ENCODE data around the gene UNC79.

Gene UNC79

DNA sequence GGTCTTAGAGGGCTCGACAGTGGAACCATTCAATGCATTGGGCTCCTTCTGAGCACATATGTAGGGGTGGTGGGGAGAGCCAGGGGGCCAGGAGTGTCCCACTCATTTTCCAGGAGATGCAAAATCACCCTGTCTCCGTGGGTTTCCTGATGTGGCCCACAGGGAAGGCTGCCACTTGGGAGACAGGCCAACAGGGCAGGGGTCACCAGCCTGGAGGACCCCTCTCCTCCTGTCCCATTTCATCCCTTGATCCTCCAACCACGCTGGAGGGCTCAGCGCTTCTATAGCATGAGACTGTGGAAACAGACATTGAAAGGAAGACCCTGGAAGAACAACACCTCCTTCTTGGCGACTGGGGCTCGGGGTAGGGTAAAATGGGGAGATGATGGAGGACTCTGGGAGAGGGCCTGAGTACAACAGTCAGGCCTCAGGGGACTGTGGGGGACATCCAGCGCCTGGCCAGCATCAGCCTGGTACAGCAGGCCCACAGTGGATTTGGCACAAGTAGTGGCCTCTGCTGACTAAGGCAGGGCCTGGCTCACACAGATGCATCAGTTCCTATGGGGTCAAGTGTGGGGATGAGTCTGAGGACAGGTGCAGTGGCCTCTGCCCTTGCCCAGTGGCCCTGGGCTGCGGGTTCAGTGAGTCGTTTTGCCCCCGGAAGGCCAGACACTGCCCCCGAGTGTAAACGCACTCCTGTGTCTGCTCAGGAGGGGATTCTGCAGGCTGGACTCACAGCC is 289.5 kb downstream of the UNC79 start:
- DNase-seq (ENCODE audit: low read depth in 1 of 2, low spot score in 1 of 2), result no peak
- Histone ChIP-seq H3K27me3 (ENCODE audit: insufficient read depth, poor library complexity, severe bottlenecking) (peaks cover 3% of the 10 kb centered on the region), H3K4me3 (replicated peaks; ENCODE audit: insufficient read depth, low read length) (no peak overlapping the region), H3K27ac (replicated peaks) (no peak overlapping the region)
- TF ChIP-seq, protein P1, sequence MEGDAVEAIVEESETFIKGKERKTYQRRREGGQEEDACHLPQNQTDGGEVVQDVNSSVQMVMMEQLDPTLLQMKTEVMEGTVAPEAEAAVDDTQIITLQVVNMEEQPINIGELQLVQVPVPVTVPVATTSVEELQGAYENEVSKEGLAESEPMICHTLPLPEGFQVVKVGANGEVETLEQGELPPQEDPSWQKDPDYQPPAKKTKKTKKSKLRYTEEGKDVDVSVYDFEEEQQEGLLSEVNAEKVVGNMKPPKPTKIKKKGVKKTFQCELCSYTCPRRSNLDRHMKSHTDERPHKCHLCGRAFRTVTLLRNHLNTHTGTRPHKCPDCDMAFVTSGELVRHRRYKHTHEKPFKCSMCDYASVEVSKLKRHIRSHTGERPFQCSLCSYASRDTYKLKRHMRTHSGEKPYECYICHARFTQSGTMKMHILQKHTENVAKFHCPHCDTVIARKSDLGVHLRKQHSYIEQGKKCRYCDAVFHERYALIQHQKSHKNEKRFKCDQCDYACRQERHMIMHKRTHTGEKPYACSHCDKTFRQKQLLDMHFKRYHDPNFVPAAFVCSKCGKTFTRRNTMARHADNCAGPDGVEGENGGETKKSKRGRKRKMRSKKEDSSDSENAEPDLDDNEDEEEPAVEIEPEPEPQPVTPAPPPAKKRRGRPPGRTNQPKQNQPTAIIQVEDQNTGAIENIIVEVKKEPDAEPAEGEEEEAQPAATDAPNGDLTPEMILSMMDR (IDR thresholded peaks at IDR 0.05; ENCODE audit: insufficient read depth, low read length), result no peak
- TF ChIP-seq, protein P2, sequence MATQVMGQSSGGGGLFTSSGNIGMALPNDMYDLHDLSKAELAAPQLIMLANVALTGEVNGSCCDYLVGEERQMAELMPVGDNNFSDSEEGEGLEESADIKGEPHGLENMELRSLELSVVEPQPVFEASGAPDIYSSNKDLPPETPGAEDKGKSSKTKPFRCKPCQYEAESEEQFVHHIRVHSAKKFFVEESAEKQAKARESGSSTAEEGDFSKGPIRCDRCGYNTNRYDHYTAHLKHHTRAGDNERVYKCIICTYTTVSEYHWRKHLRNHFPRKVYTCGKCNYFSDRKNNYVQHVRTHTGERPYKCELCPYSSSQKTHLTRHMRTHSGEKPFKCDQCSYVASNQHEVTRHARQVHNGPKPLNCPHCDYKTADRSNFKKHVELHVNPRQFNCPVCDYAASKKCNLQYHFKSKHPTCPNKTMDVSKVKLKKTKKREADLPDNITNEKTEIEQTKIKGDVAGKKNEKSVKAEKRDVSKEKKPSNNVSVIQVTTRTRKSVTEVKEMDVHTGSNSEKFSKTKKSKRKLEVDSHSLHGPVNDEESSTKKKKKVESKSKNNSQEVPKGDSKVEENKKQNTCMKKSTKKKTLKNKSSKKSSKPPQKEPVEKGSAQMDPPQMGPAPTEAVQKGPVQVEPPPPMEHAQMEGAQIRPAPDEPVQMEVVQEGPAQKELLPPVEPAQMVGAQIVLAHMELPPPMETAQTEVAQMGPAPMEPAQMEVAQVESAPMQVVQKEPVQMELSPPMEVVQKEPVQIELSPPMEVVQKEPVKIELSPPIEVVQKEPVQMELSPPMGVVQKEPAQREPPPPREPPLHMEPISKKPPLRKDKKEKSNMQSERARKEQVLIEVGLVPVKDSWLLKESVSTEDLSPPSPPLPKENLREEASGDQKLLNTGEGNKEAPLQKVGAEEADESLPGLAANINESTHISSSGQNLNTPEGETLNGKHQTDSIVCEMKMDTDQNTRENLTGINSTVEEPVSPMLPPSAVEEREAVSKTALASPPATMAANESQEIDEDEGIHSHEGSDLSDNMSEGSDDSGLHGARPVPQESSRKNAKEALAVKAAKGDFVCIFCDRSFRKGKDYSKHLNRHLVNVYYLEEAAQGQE (IDR thresholded peaks at IDR 0.05; ENCODE audit: insufficient replicate concordance, low read depth), result no peak
- no peak for TF ChIP-seq POLR2AphosphoS5 (IDR thresholded peaks at IDR 0.05; ENCODE audit: low read depth)
- TF ChIP-seq SPI1 (IDR thresholded peaks at IDR 0.05; ENCODE audit: borderline replicate concordance, low read depth), result no peak
- TF ChIP-seq GABPA (IDR thresholded peaks at IDR 0.05; ENCODE audit: low read depth), result no peak

DNA sequence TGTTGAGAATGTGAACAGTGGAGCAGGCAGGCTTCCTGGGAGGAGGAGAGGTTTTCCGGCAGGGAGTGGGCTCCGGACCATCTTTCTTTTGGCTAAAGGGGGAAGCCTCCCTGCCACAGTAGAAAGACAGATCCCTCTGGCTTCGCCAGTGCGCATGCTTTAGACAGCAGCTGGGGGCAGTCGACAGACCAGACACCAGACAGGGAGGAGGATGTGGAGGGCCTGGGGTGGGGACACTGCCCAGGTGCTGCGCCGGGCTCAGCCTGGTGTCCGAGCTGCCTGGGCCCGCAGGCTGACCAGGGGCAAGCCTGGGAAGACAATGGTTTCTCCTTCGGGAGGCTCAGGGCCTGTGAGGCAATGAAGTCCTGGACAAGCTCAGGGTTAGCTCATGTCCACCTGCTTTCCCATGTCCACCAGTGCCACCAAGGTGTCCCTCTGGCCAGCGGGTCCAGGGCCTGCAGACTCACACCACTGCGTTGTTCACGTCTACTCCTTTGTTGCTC is 290.3 kb downstream of the UNC79 start:
- no peak overlapping the region for H3K4me3 ChIP-seq (replicated peaks; ENCODE audit: insufficient read depth, low read length)
- TF ChIP-seq GABPA (IDR thresholded peaks at IDR 0.05; ENCODE audit: low read depth) (no peak), SPI1 (IDR thresholded peaks at IDR 0.05; ENCODE audit: borderline replicate concordance, low read depth) (no peak), POLR2AphosphoS5 (IDR thresholded peaks at IDR 0.05; ENCODE audit: low read depth) (no peak)
- TF ChIP-seq, protein P2 (IDR thresholded peaks at IDR 0.05; ENCODE audit: insufficient replicate concordance, low read depth), result no peak
- TF ChIP-seq, protein P1 (IDR thresholded peaks at IDR 0.05; ENCODE audit: insufficient read depth, low read length), result no peak
- H3K27ac ChIP-seq (replicated peaks), result no peak overlapping the region
- DNase-seq (ENCODE audit: low read depth in 1 of 2, low spot score in 1 of 2), result no peak
- peaks cover 3% of the 10 kb centered on the region for H3K27me3 ChIP-seq (ENCODE audit: insufficient read depth, poor library complexity, severe bottlenecking)

DNA sequence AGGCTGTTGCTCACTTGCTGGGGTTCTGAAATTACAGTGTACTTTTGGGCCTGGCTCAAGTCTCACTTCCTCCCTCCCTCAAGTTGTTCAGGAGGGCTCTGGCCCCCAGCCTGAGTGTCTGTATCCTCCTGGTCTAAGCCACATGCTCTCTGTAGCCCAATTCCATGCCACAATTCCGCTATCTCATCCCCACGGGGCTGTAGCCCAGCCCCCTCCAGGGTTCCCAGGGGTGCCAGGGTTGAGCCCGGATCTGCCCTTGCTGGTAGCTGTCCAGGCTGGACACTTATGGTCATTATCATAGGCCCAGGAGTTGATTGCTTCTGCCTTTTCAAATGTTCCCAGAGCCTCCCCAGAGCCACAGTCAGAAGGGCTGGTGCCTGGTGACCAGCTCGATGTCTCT is 292.3 kb downstream of the UNC79 start:
- TF ChIP-seq POLR2AphosphoS5 (IDR thresholded peaks at IDR 0.05; ENCODE audit: low read depth) (no peak), GABPA (IDR thresholded peaks at IDR 0.05; ENCODE audit: low read depth) (no peak), SPI1 (IDR thresholded peaks at IDR 0.05; ENCODE audit: borderline replicate concordance, low read depth) (no peak)
- TF ChIP-seq, protein P2 (IDR thresholded peaks at IDR 0.05; ENCODE audit: insufficient replicate concordance, low read depth), result no peak
- no peak overlapping the region for H3K27ac ChIP-seq (replicated peaks)
- peaks cover 3% of the 10 kb centered on the region for H3K27me3 ChIP-seq (ENCODE audit: insufficient read depth, poor library complexity, severe bottlenecking)
- H3K4me3 ChIP-seq (replicated peaks; ENCODE audit: insufficient read depth, low read length), result no peak overlapping the region
- no peak for DNase-seq (ENCODE audit: low read depth in 1 of 2, low spot score in 1 of 2)
